Thoracic aorta (tissue), 2 donors: ENCODE measurements around the gene SPINK4. TPM values are rescaled to one million over a fixed set of nuclear protein-coding genes. Genes with fewer than 3 reads are reported as not detected.

Experiments used
- ATAC-seq: fragments of 150-250 bp; one replicate; pipeline ENCODE4 v1.8.0; 2017; ENCODE audit warnings: low read depth; ENCODE audit not compliant: insufficient number of reproducible peaks, low FRiP score
- DNase-seq: peaks from one replicate; pipeline ENCODE4 v3.0.0-alpha.2; 2020; ENCODE audit warnings: low spot score
- H3K27ac ChIP-seq, 2 donors: fragments of 200-600 bp; sonication (generic); 1 replicate in 1 of 2; 2 replicates in 1 of 2; pipeline ENCODE4 v1.5.1; 2016; ENCODE audit warnings: mild to moderate bottlenecking in 2 of 2, moderate library complexity in 2 of 2
- H3K27me3 ChIP-seq: fragments of 200-600 bp; sonication (generic); replicated peaks from 2 replicates; pipeline ENCODE4 v1.6.0; 2016; ENCODE audit warnings: mild to moderate bottlenecking; ENCODE audit not compliant: insufficient read depth
- H3K36me3 ChIP-seq: fragments of 200-600 bp; sonication (generic); one replicate; pipeline ENCODE4 v1.5.1; 2016
- H3K4me1 ChIP-seq, 2 donors: fragments of 200-600 bp; sonication (generic); 1 replicate in 1 of 2; 2 replicates in 1 of 2; pipeline versions ENCODE4 v1.5.1 to v1.6.0; 2016; ENCODE audit warnings: low read depth in 2 of 2, mild to moderate bottlenecking in 1 of 2; ENCODE audit not compliant: control insufficient read depth in 1 of 2
- H3K4me3 ChIP-seq: fragments of 200-600 bp; sonication (generic); 2 replicates; pipeline ENCODE4 v1.5.1; 2016; ENCODE audit warnings: mild to moderate bottlenecking
- H3K9me3 ChIP-seq: fragments of 200-600 bp; sonication (generic); 2 replicates; pipeline ENCODE4 v1.5.1; 2016
- CTCF ChIP-seq: fragments of 200-600 bp; sonication (generic); IDR thresholded peaks from one replicate; pipeline ENCODE4 v1.5.1; 2019; ENCODE audit warnings: antibody characterized with exemption
- total RNA-seq, 2 donors: library from RNA; depleted of rRNA; stranded (reverse); fragments of >200 nt; gene quantifications; one replicate each; pipeline versions ENCODE4 v1.1.0 to v1.2.3, GENCODE V29; 2016

Gene SPINK4
- total RNA-seq, 2 donors from 2014 or later, result not detected

GRCh38 chr9:33257276-33257675 lies 17.3 kb downstream of the SPINK4 start:
- no peak for TF ChIP-seq CTCF
- Histone ChIP-seq H3K4me3 (no peak overlapping the region), H3K27me3 (no peaks in the 10 kb centered on the region), H3K9me3 (no peaks in the 10 kb centered on the region), H3K4me1 (no peaks in the 10 kb centered on the region), H3K27ac (no peak overlapping the region), H3K36me3 (peaks cover 57% of the 10 kb centered on the region)
- no peak for DNase-seq
- ATAC-seq, result no peak

- ATAC-seq (no peak), DNase-seq (no peak)
- Histone ChIP-seq H3K27ac (no peak overlapping the region), H3K9me3 (no peaks in the 10 kb centered on the region), H3K27me3 (no peaks in the 10 kb centered on the region), H3K4me1 (peaks cover under 1 to 14% of the 10 kb centered on the region in 2 donors), H3K36me3 (peaks cover 44% of the 10 kb centered on the region), H3K4me3 (no peak overlapping the region)
- TF ChIP-seq CTCF, result no peak
Measured at GRCh38 chr9:33260372-33260771, 20.4 kb downstream of the SPINK4 start.

- no peak overlapping the region for H3K27ac ChIP-seq
- DNase-seq, result no peak
- TF ChIP-seq CTCF, result no peak
Measured at GRCh38 chr9:33263131-33264002, 23.4 kb downstream of the SPINK4 start.

GRCh38 chr9:33264003-33264472 lies 24.1 kb downstream of the SPINK4 start:
- ATAC-seq, result peak; percentile 24
- peaks cover 7 to 29% of the 10 kb centered on the region in 2 donors for H3K4me1 ChIP-seq
- peak; percentile 19 for DNase-seq
- H3K9me3 ChIP-seq, result no peaks in the 10 kb centered on the region
- peaks cover 21% of the 10 kb centered on the region for H3K36me3 ChIP-seq
- H3K27ac ChIP-seq, result peak overlapping the region; percentile 75 to 85
- no peak for TF ChIP-seq CTCF
- H3K4me3 ChIP-seq, result peak overlapping the region; percentile 79
- no peaks in the 10 kb centered on the region for H3K27me3 ChIP-seq

More at GRCh38 chr9:33263131-33264002, 23.4 kb downstream of the SPINK4 start:
- peak overlapping the region; percentile 79 for H3K4me3 ChIP-seq
- H3K27me3 ChIP-seq, result no peaks in the 10 kb centered on the region
- peaks cover 28% of the 10 kb centered on the region for H3K36me3 ChIP-seq
- peaks cover 7 to 29% of the 10 kb centered on the region in 2 donors for H3K4me1 ChIP-seq
- no peaks in the 10 kb centered on the region for H3K9me3 ChIP-seq
- peak; percentile 3 for ATAC-seq

- peak; percentile 15 for TF ChIP-seq CTCF
- DNase-seq (peak; percentile 100), ATAC-seq (peak; percentile 90)
- Histone ChIP-seq H3K9me3 (no peaks in the 10 kb centered on the region), H3K27me3 (no peaks in the 10 kb centered on the region), H3K4me1 (peaks cover 7 to 29% of the 10 kb centered on the region in 2 donors), H3K36me3 (peaks cover 16% of the 10 kb centered on the region), H3K27ac (peak within 1 kb of the TSS; percentile 75 to 85), H3K4me3 (peak within 1 kb of the TSS; percentile 79)
Measured at GRCh38 chr9:33264473-33265177, 24.7 kb downstream of the SPINK4 start, which contains the start of the genes BAG1 and CHMP5. TSS of gene BAG1 (minus strand) at chr9:33264708. TSS of gene CHMP5 (plus strand) at chr9:33265049. CDS start at chr9:33265079, 30 bp downstream.
